Measurements from ENCODE around the gene NIFK. TPM values are rescaled to one million over a fixed set of nuclear protein-coding genes. Genes with fewer than 3 reads are reported as not detected.
"Not testable (repeated sequence)": the region's sequence is repeated elsewhere in the genome, so short reads cannot be mapped to it uniquely, and the experiment has no call there.

Gene NIFK
- total and polyA plus RNA-seq, 3 experiments from 2014 or later = 54.4 to 169 (median 167) TPM

DNA sequence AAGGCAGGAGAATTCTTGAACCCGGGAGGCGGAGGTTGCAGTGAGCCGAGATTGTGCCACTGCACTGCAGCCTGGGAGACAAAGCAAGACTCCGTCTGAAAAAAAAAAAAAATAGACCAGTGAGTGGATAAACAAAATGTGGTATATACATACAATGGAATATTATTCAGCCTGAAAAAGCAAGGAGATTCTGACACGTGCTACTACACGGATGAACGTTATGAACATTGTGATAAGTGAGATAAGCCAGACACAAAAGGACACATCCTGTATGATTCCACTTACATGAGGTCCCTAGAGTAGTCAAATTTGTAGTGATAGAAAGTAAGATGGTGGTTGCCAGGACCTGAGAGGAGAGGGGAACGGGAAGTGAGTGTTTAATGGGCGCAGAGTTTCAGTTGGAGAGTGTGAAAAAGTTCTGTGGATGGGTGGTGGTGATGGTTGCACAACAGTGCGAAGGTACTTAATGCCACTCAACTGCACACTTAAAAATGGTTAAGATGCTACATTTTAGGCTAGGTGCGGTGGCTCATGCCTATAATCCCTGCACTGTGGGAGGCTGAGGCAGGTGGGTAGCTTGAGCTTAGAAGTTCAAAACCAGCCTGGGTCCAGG, 38.3 kb downstream of the NIFK start:
- peak overlapping the region; percentile 97 to 100 (median 99) for H3K27ac Mint-ChIP-seq
- Histone ChIP-seq H3K27ac (ENCODE audit: low read depth, low read length) (no peak overlapping the region), H3K27me3 (ENCODE audit: insufficient read depth, low read length, poor library complexity, severe bottlenecking) (no peaks in the 10 kb centered on the region), H3K9me3 (ENCODE audit: low read length) (no peaks in the 10 kb centered on the region), H3K4me3 (ENCODE audit: low read length) (no peak overlapping the region), H3K4me1 (ENCODE audit: insufficient read depth, low read length) (peaks cover 31% of the 10 kb centered on the region), H3K36me3 (ENCODE audit: insufficient read depth, low read length) (no peaks in the 10 kb centered on the region)
- H3K4me1 Mint-ChIP-seq = peaks cover 41 to 49% (median 49%) of the 10 kb centered on the region in 3 donors
- DNase-seq = no peak
- no peaks in the 10 kb centered on the region for H3K9me3 Mint-ChIP-seq
- no peaks in the 10 kb centered on the region for H3K27me3 Mint-ChIP-seq
- POLR2A ChIA-PET = interaction anchor here (1.4 to 2.9 kb wide), 2 partner anchors 38 to 49 kb away, joined by 8 to 44 read pairs; partner anchors contain the start of genes CLASP1 and NIFK
- H3K36me3 Mint-ChIP-seq = no peaks in the 10 kb centered on the region
- CTCF ChIA-PET = interaction anchor here (0.8 to 3.8 kb wide), 4 partner anchors 42 to 167 kb away, joined by 3 to 23 read pairs (median 4); partner anchors contain the start of gene RNU4ATAC
- H3K4me3 Mint-ChIP-seq = peak overlapping the region; percentile 4 to 73 (median 34)

- Mint-ChIP-seq H3K4me1 (peaks cover 37 to 46% (median 45%) of the 10 kb centered on the region in 3 donors), H3K27me3 (no peaks in the 10 kb centered on the region)
- CTCF ChIA-PET = interaction anchor here (0.9 kb wide), 1 partner anchor 21 kb away, joined by 3 read pairs; no protein-coding TSS in a partner anchor
These were observed 39.5 kb downstream of the NIFK start for GRCh38 chr2:121697108-121697631.

DNA sequence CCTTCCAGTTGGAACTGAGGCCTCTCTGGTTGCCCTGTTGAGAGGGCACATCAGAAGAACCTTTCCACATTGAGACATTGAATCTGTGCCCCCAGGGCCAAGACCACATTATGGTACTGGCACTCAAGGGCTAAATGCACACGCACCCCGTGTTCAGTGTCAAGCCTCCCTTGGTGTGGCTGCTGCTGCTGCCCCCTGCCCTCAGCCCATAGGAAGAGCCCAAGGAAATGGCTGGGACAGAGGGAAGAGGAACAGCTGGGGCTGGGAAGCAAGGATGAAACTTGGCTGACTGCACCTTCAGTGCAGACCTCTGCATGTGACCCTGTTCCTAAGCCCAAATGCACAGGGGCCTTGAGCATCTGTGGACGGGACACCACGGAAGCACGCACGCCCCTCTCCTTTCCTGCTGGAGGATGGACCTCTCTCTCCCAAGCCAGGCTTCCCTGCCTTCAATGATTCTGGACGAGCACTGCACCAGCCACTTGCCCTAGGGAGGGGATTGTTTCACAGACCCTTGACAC, 40.2 kb downstream of the NIFK start:
- H3K36me3 ChIP-seq (ENCODE audit: insufficient read depth, low read length) = no peaks in the 10 kb centered on the region
- H3K4me3 Mint-ChIP-seq = no peak overlapping the region
- H3K4me3 ChIP-seq (ENCODE audit: low read length) = no peak overlapping the region
- H3K9me3 Mint-ChIP-seq = no peaks in the 10 kb centered on the region
- ChIA-PET POLR2A (no interaction called here), CTCF (no interaction called here)
- no peaks in the 10 kb centered on the region for H3K27me3 Mint-ChIP-seq
- H3K27me3 ChIP-seq (ENCODE audit: insufficient read depth, low read length, poor library complexity, severe bottlenecking) = no peaks in the 10 kb centered on the region
- H3K4me1 Mint-ChIP-seq = peaks cover 32 to 40% (median 40%) of the 10 kb centered on the region in 3 donors
- H3K27ac Mint-ChIP-seq = peak overlapping the region in 6 of 8 donors; percentile 50 to 98 (median 72)
- H3K4me1 ChIP-seq (ENCODE audit: insufficient read depth, low read length) = peaks cover 29% of the 10 kb centered on the region
- DNase-seq = no peak
- no peaks in the 10 kb centered on the region for H3K9me3 ChIP-seq (ENCODE audit: low read length)
- no peak overlapping the region for H3K27ac ChIP-seq (ENCODE audit: low read depth, low read length)
- H3K36me3 Mint-ChIP-seq = no peaks in the 10 kb centered on the region

More at GRCh38 chr2:121697108-121697631, 39.5 kb downstream of the NIFK start:
- no peaks in the 10 kb centered on the region for H3K27me3 ChIP-seq (ENCODE audit: insufficient read depth, low read length, poor library complexity, severe bottlenecking)
- H3K27ac ChIP-seq (ENCODE audit: low read depth, low read length) = no peak overlapping the region
- POLR2A ChIA-PET = interaction anchor here (0.6 kb wide), 1 partner anchor 18 kb away, joined by 3 read pairs; no protein-coding TSS in a partner anchor
- peak overlapping the region in 2 of 7 donors; percentile 35 to 36 for H3K4me3 Mint-ChIP-seq
- DNase-seq = no peak
- H3K27ac Mint-ChIP-seq = peak overlapping the region in 7 of 8 donors; percentile 28 to 99 (median 91)
- H3K36me3 ChIP-seq (ENCODE audit: insufficient read depth, low read length) = no peaks in the 10 kb centered on the region
- H3K9me3 ChIP-seq (ENCODE audit: low read length) = no peaks in the 10 kb centered on the region
- peaks cover 31% of the 10 kb centered on the region for H3K4me1 ChIP-seq (ENCODE audit: insufficient read depth, low read length)
- no peaks in the 10 kb centered on the region for H3K36me3 Mint-ChIP-seq
- H3K4me3 ChIP-seq (ENCODE audit: low read length) = no peak overlapping the region
- H3K9me3 Mint-ChIP-seq = no peaks in the 10 kb centered on the region

- no peaks in the 10 kb centered on the region for H3K9me3 ChIP-seq (ENCODE audit: low read length)
- no peaks in the 10 kb centered on the region for H3K36me3 ChIP-seq (ENCODE audit: insufficient read depth, low read length)
- no peaks in the 10 kb centered on the region for H3K27me3 ChIP-seq (ENCODE audit: insufficient read depth, low read length, poor library complexity, severe bottlenecking)
- peaks cover 16% of the 10 kb centered on the region for H3K4me1 ChIP-seq (ENCODE audit: insufficient read depth, low read length)
- POLR2A ChIA-PET = no interaction called here
- no peak for DNase-seq
- H3K27ac Mint-ChIP-seq = peak overlapping the region in 5 of 8 donors; percentile 12 to 72 (median 55)
- H3K4me3 ChIP-seq (ENCODE audit: low read length) = no peak overlapping the region
- CTCF ChIA-PET = no interaction called here
- H3K4me1 Mint-ChIP-seq = peaks cover 19 to 26% (median 26%) of the 10 kb centered on the region in 3 donors
- no peak overlapping the region for H3K27ac ChIP-seq (ENCODE audit: low read depth, low read length)
- no peak overlapping the region for H3K4me3 Mint-ChIP-seq
- H3K36me3 Mint-ChIP-seq = no peaks in the 10 kb centered on the region
- no peaks in the 10 kb centered on the region for H3K9me3 Mint-ChIP-seq
- peaks cover 0 to 2% of the 10 kb centered on the region in 2 donors for H3K27me3 Mint-ChIP-seq
These were observed 41.6 kb downstream of the NIFK start for GRCh38 chr2:121695171-121695451.

GRCh38 chr2:121694398-121695170, 42.1 kb downstream of the NIFK start:
- Mint-ChIP-seq H3K9me3 (no peaks in the 10 kb centered on the region), H3K4me3 (no peak overlapping the region), H3K27ac (peak overlapping the region in 3 of 8 donors; percentile 12 to 72 (median 55)), H3K4me1 (peaks cover 13 to 21% (median 21%) of the 10 kb centered on the region in 3 donors), H3K36me3 (no peaks in the 10 kb centered on the region), H3K27me3 (peaks cover 0 to 2% of the 10 kb centered on the region in 2 donors)
- no peak for DNase-seq
- H3K4me3 ChIP-seq (ENCODE audit: low read length) = no peak overlapping the region
- ChIA-PET CTCF (no interaction called here), POLR2A (no interaction called here)
- no peaks in the 10 kb centered on the region for H3K27me3 ChIP-seq (ENCODE audit: insufficient read depth, low read length, poor library complexity, severe bottlenecking)
- H3K36me3 ChIP-seq (ENCODE audit: insufficient read depth, low read length) = no peaks in the 10 kb centered on the region
- peaks cover 10% of the 10 kb centered on the region for H3K4me1 ChIP-seq (ENCODE audit: insufficient read depth, low read length)
- no peaks in the 10 kb centered on the region for H3K9me3 ChIP-seq (ENCODE audit: low read length)
- H3K27ac ChIP-seq (ENCODE audit: low read depth, low read length) = no peak overlapping the region

GRCh38 chr2:121690572-121690971, 46.1 kb downstream of the NIFK start:
- H3K27ac ChIP-seq (ENCODE audit: low read depth, low read length); H3K4me1 ChIP-seq (ENCODE audit: insufficient read depth, low read length); H3K27me3 Mint-ChIP-seq; DNase-seq; POLR2A ChIA-PET; H3K9me3 Mint-ChIP-seq; H3K9me3 ChIP-seq (ENCODE audit: low read length); H3K36me3 ChIP-seq (ENCODE audit: insufficient read depth, low read length); H3K4me3 Mint-ChIP-seq; H3K4me3 ChIP-seq (ENCODE audit: low read length); H3K27me3 ChIP-seq (ENCODE audit: insufficient read depth, low read length, poor library complexity, severe bottlenecking); H3K36me3 Mint-ChIP-seq: not testable (repeated sequence)
- H3K4me1 Mint-ChIP-seq = peaks cover 0 to 10% (median 6%) of the 10 kb centered on the region in 3 donors
- H3K27ac Mint-ChIP-seq = peak overlapping the region in 3 of 8 donors; percentile 0 to 81 (median 51)
- CTCF ChIA-PET = interaction anchor here (1.3 to 1.9 kb wide), 2 partner anchors 9 to 38 kb away, joined by 3 to 4 read pairs; no protein-coding TSS in a partner anchor

GRCh38 chr2:121690095-121690494, 46.6 kb downstream of the NIFK start:
- POLR2A ChIA-PET = no interaction called here
- DNase-seq = no peak
- Mint-ChIP-seq H3K36me3 (peaks cover 0 to 2% (median 0%) of the 10 kb centered on the region in 3 donors), H3K27ac (peak overlapping the region in 3 of 8 donors; percentile 43 to 81 (median 51)), H3K4me3 (no peak overlapping the region), H3K27me3 (peaks cover 0 to 4% of the 10 kb centered on the region in 2 donors), H3K4me1 (peaks cover 0 to 10% (median 6%) of the 10 kb centered on the region in 3 donors), H3K9me3 (no peaks in the 10 kb centered on the region)
- no peaks in the 10 kb centered on the region for H3K36me3 ChIP-seq (ENCODE audit: insufficient read depth, low read length)
- H3K4me1 ChIP-seq (ENCODE audit: insufficient read depth, low read length) = no peaks in the 10 kb centered on the region
- H3K27me3 ChIP-seq (ENCODE audit: insufficient read depth, low read length, poor library complexity, severe bottlenecking) = no peaks in the 10 kb centered on the region
- H3K4me3 ChIP-seq (ENCODE audit: low read length) = no peak overlapping the region
- H3K27ac ChIP-seq (ENCODE audit: low read depth, low read length) = no peak overlapping the region
- H3K9me3 ChIP-seq (ENCODE audit: low read length) = no peaks in the 10 kb centered on the region
- CTCF ChIA-PET = interaction anchor here (1.3 to 1.9 kb wide), 2 partner anchors 9 to 38 kb away, joined by 3 to 4 read pairs; no protein-coding TSS in a partner anchor

Measured in CD8-positive, alpha-beta memory T cell (primary cell).